Dedifferentiated amniotic fluid mesenchymal stem cell (primary cell): ENCODE data around the gene ROBO3.
A peak's percentile ranks its signal among the peaks of the same experiment; 100 is the strongest.

ENCODE experiments used
- DNase-seq: peaks from one replicate; pipeline ENCODE4 v3.0.0-alpha.2; 2016; ENCODE audit errors: extremely low spot score

Gene ROBO3

GRCh38 chr11:124891373-124891861, 26.2 kb downstream of the ROBO3 start:
- DNase-seq = no peak

DNA sequence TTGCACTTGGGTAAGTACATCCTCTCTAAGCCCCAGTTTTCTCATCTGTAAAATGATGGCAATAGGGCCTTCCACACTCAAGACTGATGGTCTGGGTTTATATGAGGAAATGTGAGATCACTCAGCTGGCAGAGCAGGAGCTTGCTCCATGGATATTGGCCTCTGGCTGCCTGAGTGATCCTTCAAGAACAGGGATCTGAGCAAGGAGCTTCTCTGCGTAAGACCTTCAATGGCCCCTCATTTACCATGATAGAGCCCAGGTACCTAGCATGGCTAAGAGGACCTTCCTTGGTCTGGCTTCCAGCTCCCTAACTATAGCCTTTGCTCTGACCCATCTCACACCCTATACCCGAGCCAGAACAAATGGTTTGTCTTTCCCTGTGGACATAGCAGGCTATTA, 26.9 kb downstream of the ROBO3 start:
- no peak for DNase-seq

- no peak for DNase-seq
Measured at GRCh38 chr11:124892750-124893454, 27.7 kb downstream of the ROBO3 start.

DNA sequence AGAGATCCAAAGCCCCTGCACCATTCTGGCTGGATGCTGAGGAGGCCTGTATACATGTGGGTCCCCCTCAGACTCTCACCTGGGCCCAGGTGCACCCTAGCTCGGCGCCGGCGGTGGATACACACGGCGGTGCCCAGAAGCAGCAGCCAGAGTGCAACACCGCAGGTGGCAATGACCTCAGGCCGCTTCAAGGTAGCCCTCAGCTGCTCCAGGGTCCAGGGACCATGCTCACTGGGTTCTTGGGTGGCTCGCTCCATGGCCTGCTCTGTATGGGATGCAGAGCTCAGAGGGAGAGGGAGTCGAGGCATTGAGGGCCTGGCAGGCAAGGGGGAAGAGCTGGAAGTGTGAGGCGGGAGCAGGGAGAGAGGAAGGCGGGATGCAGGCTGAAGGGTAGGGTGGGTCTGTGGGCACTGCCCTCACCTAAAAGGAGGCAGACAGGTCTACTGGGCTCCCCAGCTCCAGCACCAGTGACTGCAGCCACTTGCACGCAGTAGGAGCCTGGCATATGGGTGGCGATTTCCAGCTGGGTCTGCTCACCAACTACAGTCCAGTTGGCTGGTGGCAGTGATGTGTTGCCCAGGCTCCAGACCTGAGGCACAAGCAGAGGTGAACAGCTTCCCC, 28.7 kb downstream of the ROBO3 start:
- DNase-seq = no peak

DNA sequence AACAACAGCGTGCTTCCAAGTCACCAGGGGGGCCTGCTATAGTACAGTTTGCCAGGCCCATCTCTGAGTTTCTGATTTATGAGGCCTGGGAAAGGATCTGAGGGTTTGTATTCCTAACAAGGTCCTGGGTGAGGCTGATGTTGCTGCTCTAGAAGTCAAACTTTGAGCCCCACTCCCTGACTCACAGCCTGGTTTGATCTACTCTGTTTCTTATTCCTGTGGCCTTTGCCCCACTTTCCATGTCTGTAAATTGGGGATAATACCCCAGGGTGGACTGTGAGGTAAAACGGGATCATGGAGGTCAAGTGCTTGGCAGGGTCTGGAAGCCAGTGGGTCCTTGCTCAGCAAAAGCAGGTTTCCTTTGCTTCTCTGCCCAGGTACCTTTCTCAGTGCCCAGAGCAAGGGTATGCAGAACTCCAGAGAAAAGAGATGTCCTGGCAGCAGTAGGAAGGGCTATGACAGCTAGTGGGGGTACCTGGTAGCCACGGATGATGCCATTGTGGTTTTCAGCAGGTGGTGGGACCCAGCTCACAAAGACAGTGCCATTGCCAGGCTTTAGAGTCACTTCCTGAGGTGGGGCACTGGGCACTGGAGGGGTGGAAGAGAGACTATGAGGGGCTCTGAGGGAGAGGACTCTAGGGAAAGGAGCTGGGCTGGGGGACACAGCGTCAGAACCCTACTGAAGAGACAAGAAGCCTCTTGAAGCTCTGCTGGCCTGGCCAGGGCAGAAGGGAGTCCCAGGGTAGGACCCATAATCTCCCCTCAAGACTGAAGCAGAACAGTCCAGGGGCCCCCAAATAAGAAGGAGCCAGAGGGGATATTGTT, 29.6 kb downstream of the ROBO3 start:
- no peak for DNase-seq

DNA sequence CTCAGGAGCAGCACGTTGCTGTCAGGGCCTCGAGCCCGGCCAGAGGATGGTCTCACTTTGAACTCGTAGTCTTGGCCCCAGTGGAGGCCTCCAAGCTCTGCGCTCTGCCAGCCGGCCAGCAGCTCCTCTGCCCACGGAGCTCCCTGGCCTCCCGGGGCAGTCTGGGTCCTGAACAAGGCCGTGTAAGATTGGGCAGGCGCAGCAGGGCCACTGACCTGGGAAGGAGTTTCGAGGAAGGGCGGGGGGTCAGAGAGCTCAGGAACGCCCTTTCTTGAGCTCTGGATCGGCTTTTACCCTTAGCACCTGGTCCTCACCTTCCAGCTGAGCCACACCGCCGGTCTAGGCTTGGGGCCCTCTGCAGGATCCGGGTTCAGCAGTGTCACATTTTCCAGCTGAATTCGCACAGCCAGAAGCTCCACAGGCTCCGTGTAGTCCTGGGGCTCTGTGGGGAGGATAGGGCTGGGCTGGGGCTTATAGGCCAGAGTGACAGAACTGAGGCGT, 30.3 kb downstream of the ROBO3 start:
- no peak for DNase-seq

DNA sequence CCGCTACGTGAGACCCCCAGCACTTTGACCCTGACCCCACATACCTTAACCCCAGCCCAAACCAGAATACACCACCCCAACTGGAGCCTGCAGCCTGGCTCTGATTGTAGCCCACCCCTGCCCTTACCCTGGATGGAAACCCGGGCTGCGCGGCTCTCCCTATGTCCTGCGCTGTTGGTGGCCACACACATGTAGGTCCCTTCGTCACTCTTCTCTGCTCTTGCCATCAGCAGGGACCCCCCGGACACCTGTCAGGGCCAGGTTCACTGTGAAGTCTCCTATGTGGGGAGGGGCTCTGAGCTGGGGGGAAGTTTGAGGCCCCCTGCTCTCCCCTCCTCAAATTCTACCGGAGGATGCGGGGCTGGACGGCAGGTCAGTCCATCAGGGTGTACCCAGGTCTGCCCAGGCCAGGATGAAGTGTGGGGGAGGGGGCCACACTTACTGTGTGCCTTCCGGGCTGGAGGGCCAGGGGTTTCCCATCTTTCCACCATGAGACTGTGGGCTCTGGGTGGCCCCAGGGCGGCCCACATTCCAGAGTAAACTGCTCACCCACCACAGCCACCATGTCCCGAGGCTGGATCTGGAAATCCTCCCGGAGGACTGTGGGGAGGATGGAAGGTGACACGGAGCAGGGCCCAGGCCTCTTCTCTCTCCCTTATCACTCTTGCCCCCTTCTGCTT, 31.0 kb downstream of the ROBO3 start:
- DNase-seq = no peak

GRCh38 chr11:124896821-124897391, 31.7 kb downstream of the ROBO3 start:
- no peak for DNase-seq

DNA sequence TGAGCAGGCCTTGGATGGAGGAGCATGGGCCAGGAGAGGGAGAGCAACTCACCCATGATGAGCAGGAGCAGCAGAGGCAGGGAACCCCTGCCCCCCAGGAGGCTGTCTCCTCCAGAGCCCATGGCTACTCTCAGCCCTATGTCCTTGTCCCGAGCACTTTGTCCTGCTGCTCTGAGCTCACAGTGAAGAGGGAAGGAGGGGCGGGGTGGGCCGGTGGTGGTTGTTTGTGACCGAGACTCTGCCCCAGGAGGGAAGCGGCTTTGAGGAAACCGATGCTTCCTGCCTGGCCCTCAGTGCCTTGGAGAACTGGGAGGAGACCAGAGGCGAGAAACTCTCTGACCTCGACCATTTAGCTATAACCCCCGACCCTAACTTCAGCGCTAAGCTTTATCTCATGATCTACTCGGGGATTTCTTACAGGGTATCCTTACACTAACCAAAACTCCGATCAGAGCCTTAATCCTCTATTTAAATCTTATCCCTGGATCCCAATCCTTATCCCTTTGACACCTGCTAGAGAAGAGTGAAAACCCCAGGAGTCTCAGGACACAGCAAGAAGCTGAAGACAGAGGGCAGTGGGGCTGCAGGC, 32.5 kb downstream of the ROBO3 start, which contains the start of gene ROBO4:
Gene ROBO4 (minus strand): TSS at position 192 of the 589 bp plus-strand sequence. CDS start 70 bp downstream, at position 122.
- DNase-seq = no peak

DNA sequence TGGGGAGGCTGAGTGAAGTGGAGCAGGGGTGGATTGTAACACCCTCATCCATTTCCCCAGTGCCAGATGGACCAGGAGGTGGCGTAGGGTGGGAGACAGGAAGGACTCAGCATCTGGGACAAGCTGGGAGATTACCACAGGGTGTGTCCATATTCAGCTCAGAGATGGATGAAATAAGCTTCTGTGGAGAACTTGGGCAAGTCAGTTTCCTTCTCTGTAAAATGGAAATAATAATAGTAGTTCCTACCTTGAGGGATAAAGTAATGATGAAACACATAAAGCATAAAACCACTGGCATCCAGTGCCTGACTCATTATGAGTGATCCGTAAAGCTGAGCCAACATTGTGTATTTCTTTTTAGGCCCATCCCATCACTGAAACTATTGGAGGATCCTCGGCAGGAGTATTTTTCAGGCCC, 33.0 kb downstream of the ROBO3 start:
- peak; percentile 91 for DNase-seq

DNA sequence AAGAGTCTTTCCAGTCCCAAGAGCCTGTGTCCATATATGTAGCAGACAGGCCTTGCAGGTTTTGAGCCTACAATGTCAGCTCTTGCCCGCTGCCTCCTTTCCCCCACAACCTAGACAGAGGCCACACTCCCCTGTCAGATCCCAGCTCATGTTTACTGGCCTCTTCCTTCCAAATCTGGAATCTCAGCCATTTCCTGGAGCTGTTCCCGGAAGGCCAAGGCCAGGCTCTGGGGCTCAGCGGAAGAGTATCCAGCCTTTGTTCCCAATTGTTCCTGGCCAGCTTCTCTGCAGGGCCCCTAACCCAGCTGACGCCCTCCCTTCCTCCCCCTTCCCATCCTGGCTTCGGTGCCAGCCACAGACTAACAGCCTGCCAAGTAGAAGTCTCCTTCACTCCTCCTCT, 33.5 kb downstream of the ROBO3 start:
- peak; percentile 31 for DNase-seq

- DNase-seq = no peak
Measured at GRCh38 chr11:124899383-124900145, 34.3 kb downstream of the ROBO3 start.

- peak; percentile 81 for DNase-seq
Measured at GRCh38 chr11:124900464-124900863, 35.2 kb downstream of the ROBO3 start.

- no peak for DNase-seq
Measured at GRCh38 chr11:124902616-124903015, 37.4 kb downstream of the ROBO3 start.

GRCh38 chr11:124915541-124916369, 50.5 kb downstream of the ROBO3 start:
- no peak for DNase-seq

DNA sequence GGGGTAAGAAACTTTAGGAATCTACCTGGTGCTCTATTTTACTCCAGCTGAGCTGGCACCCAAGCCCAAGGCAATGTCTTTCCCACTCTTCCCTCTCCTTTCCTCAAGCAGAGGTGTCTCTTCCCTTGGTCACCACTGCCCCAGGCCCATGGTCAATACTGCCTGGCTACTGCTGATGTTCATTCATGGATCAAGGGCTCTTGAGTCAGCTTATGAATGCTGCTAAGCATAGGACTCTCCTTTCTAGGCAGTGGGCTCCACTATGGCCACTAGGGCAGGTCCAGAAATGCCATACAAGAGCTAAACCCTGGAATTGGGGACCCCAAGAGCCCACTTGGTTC, 51.1 kb downstream of the ROBO3 start:
- DNase-seq = no peak

DNA sequence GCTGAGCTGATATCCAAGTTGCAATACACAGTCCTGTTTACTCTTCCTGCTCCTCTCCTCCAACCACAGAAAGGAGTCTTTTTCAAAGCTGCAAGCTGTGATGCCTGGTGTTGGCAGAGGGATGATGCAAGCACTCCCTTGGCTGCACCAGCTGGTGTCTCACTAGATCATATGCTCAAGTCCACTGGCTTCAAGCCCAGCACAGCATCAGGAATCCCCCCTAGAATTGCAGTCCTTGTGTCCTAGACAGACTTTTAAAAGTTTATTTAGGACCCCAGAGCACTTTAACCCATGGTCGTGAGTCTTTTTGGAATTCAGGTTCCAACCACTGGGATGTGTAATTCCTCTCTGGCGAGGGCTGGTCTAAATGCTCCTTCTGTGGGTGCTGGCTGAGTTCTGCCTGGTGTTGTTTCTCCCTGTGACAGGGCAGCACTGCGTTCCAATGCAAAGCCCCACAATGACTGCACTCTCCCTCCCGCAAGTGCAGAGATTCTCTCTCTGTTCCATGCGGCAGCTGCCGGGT, 51.9 kb downstream of the ROBO3 start:
- DNase-seq = no peak

GRCh38 chr11:124918950-124919349, 53.7 kb downstream of the ROBO3 start, which contains the start of gene HEPN1:
HEPN1 (plus strand) TSS chr11:124919250.
- no peak for DNase-seq

- DNase-seq = no peak
Measured at GRCh38 chr11:124919898-124920297, 54.7 kb downstream of the ROBO3 start.
